Thyroid gland (tissue), 4 donors: ENCODE measurements around the gene EXD3. TPM values are rescaled to one million over a fixed set of nuclear protein-coding genes. Genes with fewer than 3 reads are reported as not detected.

Experiments
- DNase-seq, 2 donors: peaks; one replicate each; pipeline ENCODE4 v3.0.0-alpha.2; 2019
- H3K27ac ChIP-seq, 3 donors: fragments of 200-600 bp; sonication (generic); 1 replicate in 2 of 3; 2 replicates in 1 of 3; pipeline ENCODE4 v1.5.1; 2016 to 2019; ENCODE audit warnings: mild to moderate bottlenecking in 1 of 3, moderate library complexity in 1 of 3
- H3K27me3 ChIP-seq: fragments of 200-600 bp; sonication (generic); one replicate; pipeline ENCODE4 v1.5.1; 2019
- H3K36me3 ChIP-seq, 2 donors: fragments of 200-600 bp; sonication (generic); one replicate each; pipeline ENCODE4 v1.5.1; 2016 to 2019
- H3K4me1 ChIP-seq, 2 donors: fragments of 200-600 bp; sonication (generic); one replicate each; pipeline ENCODE4 v1.5.1; 2017 to 2019
- H3K4me3 ChIP-seq, 3 donors: fragments of 200-600 bp; sonication (generic); replicated peaks in 1 of 3; 1 replicate in 2 of 3; 2 replicates in 1 of 3; pipeline ENCODE4 v1.5.1; 2016; ENCODE audit warnings: mild to moderate bottlenecking in 1 of 3
- H3K9me3 ChIP-seq: fragments of 200-600 bp; sonication (generic); one replicate; pipeline ENCODE4 v1.5.1; 2017
- CTCF ChIP-seq, 6 experiments: fragments of 200-600 bp in 3 of 6; fragments of 450-650 bp in 3 of 6; sonication (generic) in 3 of 6; IDR thresholded peaks; one replicate each; pipeline ENCODE4 v1.5.1; 2016 to 2019; ENCODE audit warnings: antibody characterized with exemption in 6 of 6, mild to moderate bottlenecking in 2 of 6, inconsistent platforms in 1 of 6, moderate library complexity in 1 of 6
- POLR2A ChIP-seq, 2 donors: fragments of 450-650 bp; IDR thresholded peaks; one replicate each; pipeline ENCODE4 v1.6.1; 2017; ENCODE audit warnings: antibody characterized with exemption in 2 of 2, mild to moderate bottlenecking in 2 of 2, moderate library complexity in 1 of 2
- WGBS, 2 donors: methylation state at CpG; one replicate each; pipeline ENCODE4 v1.1.5; 2017; 5-methylcytosine and 5-hydroxymethylcytosine counted together
- intact Hi-C: fragments of 100-400 bp; cut with DNase I; formaldehyde crosslinking; loops from one replicate; pipeline ENCODE4 v1.15.1; 2023
- total RNA-seq, 4 donors: library from RNA; depleted of rRNA; stranded (reverse); fragments of >200 nt; gene quantifications; one replicate each; pipeline ENCODE4 v1.2.3, GENCODE V29; 2016

EXD3 gene
- total RNA-seq, 4 donors from 2014 or later, result 13.0 to 32.0 (median 26.6) TPM

- Histone ChIP-seq H3K36me3 (no peaks in the 10 kb centered on the region), H3K27me3 (no peaks in the 10 kb centered on the region), H3K27ac (no peak overlapping the region), H3K4me3 (no peak overlapping the region), H3K9me3 (no peaks in the 10 kb centered on the region), H3K4me1 (no peaks in the 10 kb centered on the region)
- WGBS, 2 donors, result 92% methylated on average over 8 to 11 of the region's 17 CpGs
- intact Hi-C loops, result no loop called here
- no peak for TF ChIP-seq CTCF (IDR thresholded peaks at IDR 0.05)
- no peak for TF ChIP-seq POLR2A (IDR thresholded peaks at IDR 0.05)
- DNase-seq, result no peak
These were observed 56.5 kb downstream of the EXD3 start for GRCh38 chr9:137366445-137366810.

- Histone ChIP-seq H3K9me3 (no peaks in the 10 kb centered on the region), H3K36me3 (no peaks in the 10 kb centered on the region), H3K27ac (no peak overlapping the region), H3K4me1 (no peaks in the 10 kb centered on the region), H3K27me3 (no peaks in the 10 kb centered on the region), H3K4me3 (no peak overlapping the region)
- TF ChIP-seq POLR2A (IDR thresholded peaks at IDR 0.05) (no peak), CTCF (IDR thresholded peaks at IDR 0.05) (no peak)
- no peak for DNase-seq
- intact Hi-C loops, result no loop called here
- whole genome bisulfite sequencing, 2 donors, result 86 to 88% methylated on average over 20 of the region's 20 CpGs
These were observed 57.2 kb downstream of the EXD3 start for GRCh38 chr9:137365552-137366444.

GRCh38 chr9:137365056-137365455 is 57.9 kb downstream of the EXD3 start:
- TF ChIP-seq CTCF (IDR thresholded peaks at IDR 0.05) (no peak), POLR2A (IDR thresholded peaks at IDR 0.05) (no peak)

GRCh38 chr9:137359850-137360249 is 63.1 kb downstream of the EXD3 start:
- Histone ChIP-seq H3K27me3 (no peaks in the 10 kb centered on the region), H3K27ac (no peak overlapping the region), H3K9me3 (no peaks in the 10 kb centered on the region), H3K4me3 (no peak overlapping the region), H3K4me1 (no peaks in the 10 kb centered on the region), H3K36me3 (no peaks in the 10 kb centered on the region)
- intact Hi-C loops, result no loop called here
- DNase-seq, result no peak
- TF ChIP-seq POLR2A (IDR thresholded peaks at IDR 0.05) (no peak), CTCF (IDR thresholded peaks at IDR 0.05) (no peak)
- 93 to 94% methylated on average over 4 to 5 of the region's 5 CpGs for WGBS, 2 donors

More at GRCh38 chr9:137365056-137365455, 57.9 kb downstream of the EXD3 start:
- Histone ChIP-seq H3K9me3 (no peaks in the 10 kb centered on the region), H3K4me3 (no peak overlapping the region), H3K4me1 (no peaks in the 10 kb centered on the region), H3K27me3 (no peaks in the 10 kb centered on the region), H3K27ac (no peak overlapping the region), H3K36me3 (no peaks in the 10 kb centered on the region)
- DNase-seq, result no peak
- intact Hi-C loops, result no loop called here
- WGBS, 2 donors, result 93 to 95% methylated on average over 7 to 12 of the region's 12 CpGs

- Histone ChIP-seq H3K9me3 (no peaks in the 10 kb centered on the region), H3K36me3 (no peaks in the 10 kb centered on the region), H3K4me1 (no peaks in the 10 kb centered on the region), H3K4me3 (no peak overlapping the region), H3K27ac (no peak overlapping the region), H3K27me3 (no peaks in the 10 kb centered on the region)
- intact Hi-C loops, result no loop called here
- no peak for DNase-seq
- no peak for TF ChIP-seq CTCF (IDR thresholded peaks at IDR 0.05)
- no peak for TF ChIP-seq POLR2A (IDR thresholded peaks at IDR 0.05)
- WGBS, 2 donors, result 94 to 100% methylated on average over 4 to 9 of the region's 10 CpGs
These were observed 64.8 kb downstream of the EXD3 start for GRCh38 chr9:137358126-137358525.
